Chondrocyte (in vitro differentiated cells): ENCODE measurements around the gene IDH3B. TPM values are rescaled to one million over a fixed set of nuclear protein-coding genes. Genes with fewer than 3 reads are reported as not detected.

Experiments used
- DNase-seq: peaks from one replicate; pipeline ENCODE4 v3.0.0; 2021; ENCODE audit warnings: mixed read lengths, low spot score
- H3K27ac Mint-ChIP-seq: one replicate; pipeline ENCODE4 v1.8.0; 2021; ENCODE audit warnings: mild to moderate bottlenecking, moderate library complexity, mixed read lengths; ENCODE audit not compliant: unreplicated experiment
- H3K27me3 Mint-ChIP-seq: 2 replicates; pipeline ENCODE4 v1.8.0; 2021; ENCODE audit warnings: low read depth, mixed read lengths
- H3K36me3 Mint-ChIP-seq: 2 replicates; pipeline ENCODE4 v1.8.0; 2021; ENCODE audit warnings: low read depth, mixed read lengths
- H3K4me1 Mint-ChIP-seq: 2 replicates; pipeline ENCODE4 v1.8.0; 2021; ENCODE audit warnings: low read depth, mild to moderate bottlenecking, mixed read lengths
- H3K4me3 Mint-ChIP-seq: one replicate; pipeline ENCODE4 v1.8.0; 2021; ENCODE audit warnings: mild to moderate bottlenecking, moderate library complexity, mixed read lengths; ENCODE audit not compliant: unreplicated experiment
- H3K9me3 Mint-ChIP-seq: 2 replicates; pipeline ENCODE4 v1.8.0; 2021; ENCODE audit warnings: low read depth, mixed read lengths
- CTCF ChIP-seq: fragments of 200-600 bp; sonication (generic); IDR thresholded peaks from 2 replicates; pipeline ENCODE4 v1.5.0; 2021; ENCODE audit warnings: antibody characterized with exemption, mild to moderate bottlenecking, moderate library complexity
- total RNA-seq: library from RNA; stranded (reverse); gene quantifications from 3 replicates; pipeline ENCODE4 v1.2.1, GENCODE V29; 2021

The IDH3B gene
- total RNA-seq, 1 donor from 2014 or later, result 57.1 TPM

GRCh38 chr20:2624190-2624589 lies 39.8 kb downstream of the IDH3B start:
- H3K4me1 Mint-ChIP-seq, result no peaks in the 10 kb centered on the region
- H3K36me3 Mint-ChIP-seq, result peaks cover 4% of the 10 kb centered on the region
- H3K9me3 Mint-ChIP-seq, result peaks cover 27% of the 10 kb centered on the region
- no peak for DNase-seq
- peaks cover 10% of the 10 kb centered on the region for H3K27me3 Mint-ChIP-seq
- H3K4me3 Mint-ChIP-seq, result no peak overlapping the region
- H3K27ac Mint-ChIP-seq, result no peak overlapping the region
- no peak for TF ChIP-seq CTCF

DNA sequence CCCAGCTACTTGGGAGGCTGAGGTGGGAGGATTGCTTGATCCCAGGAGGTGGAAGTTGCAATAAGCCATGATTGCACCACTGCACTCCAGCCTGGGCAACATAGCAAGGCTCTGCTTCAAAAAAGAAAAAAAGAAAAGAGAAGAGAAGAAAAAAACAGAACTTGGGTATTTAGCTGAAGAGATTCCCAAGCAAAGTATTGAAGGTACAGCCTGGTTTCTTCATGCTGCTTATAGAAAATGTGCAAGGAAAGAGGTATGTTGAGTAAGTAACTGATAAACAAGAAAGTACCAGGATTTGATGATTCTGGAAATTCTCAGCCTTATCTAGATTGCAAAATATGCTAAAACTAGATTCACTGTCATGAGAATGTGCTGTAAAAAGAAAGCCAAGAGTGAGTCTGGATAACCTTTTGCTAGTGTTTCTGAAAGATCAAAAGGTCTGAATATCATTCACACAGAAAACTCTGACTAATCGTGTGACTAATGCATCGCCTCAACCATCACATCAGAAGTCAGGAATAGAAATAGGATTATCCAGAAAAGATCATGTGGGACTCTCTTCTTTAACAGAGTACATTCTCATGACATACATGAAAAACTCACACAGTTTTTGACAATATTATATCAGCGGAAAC lies 43.9 kb downstream of the IDH3B start:
- Mint-ChIP-seq H3K4me3 (no peak overlapping the region), H3K36me3 (no peaks in the 10 kb centered on the region), H3K4me1 (no peaks in the 10 kb centered on the region), H3K9me3 (peaks cover 12% of the 10 kb centered on the region), H3K27me3 (peaks cover 15% of the 10 kb centered on the region), H3K27ac (no peak overlapping the region)
- no peak for TF ChIP-seq CTCF
- no peak for DNase-seq

DNA sequence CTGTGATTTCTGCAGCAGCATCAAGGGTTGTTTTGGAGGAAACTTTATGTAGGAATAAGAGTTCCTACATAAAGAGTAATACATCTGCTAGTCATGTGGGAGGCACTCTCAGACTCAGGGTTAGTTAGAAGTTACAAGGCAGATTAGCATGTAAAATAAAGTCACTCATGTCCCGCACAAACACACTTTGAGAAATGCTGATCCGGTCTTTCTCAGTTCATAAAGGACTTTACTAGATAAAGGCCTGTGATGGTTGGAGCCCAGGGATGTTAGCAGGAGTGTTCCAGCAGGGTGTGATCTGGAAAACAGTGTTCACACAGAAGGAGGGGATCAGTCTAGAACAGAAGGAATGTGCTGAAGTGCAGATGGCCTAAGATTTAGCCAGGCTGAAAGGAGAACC lies 44.7 kb downstream of the IDH3B start:
- Mint-ChIP-seq H3K27me3 (peaks cover 15% of the 10 kb centered on the region), H3K4me3 (no peak overlapping the region)

GRCh38 chr20:2618815-2619214 lies 45.2 kb downstream of the IDH3B start:
- no peak for DNase-seq
- no peaks in the 10 kb centered on the region for H3K36me3 Mint-ChIP-seq
- TF ChIP-seq CTCF, result no peak
- peaks cover 12% of the 10 kb centered on the region for H3K27me3 Mint-ChIP-seq
- H3K4me1 Mint-ChIP-seq, result no peaks in the 10 kb centered on the region
- H3K9me3 Mint-ChIP-seq, result peaks cover 11% of the 10 kb centered on the region
- no peak overlapping the region for H3K4me3 Mint-ChIP-seq
- H3K27ac Mint-ChIP-seq, result no peak overlapping the region

More for the DNA sequence above, 44.7 kb downstream of the IDH3B start:
- Mint-ChIP-seq H3K27ac (no peak overlapping the region), H3K36me3 (no peaks in the 10 kb centered on the region), H3K9me3 (peaks cover 11% of the 10 kb centered on the region), H3K4me1 (no peaks in the 10 kb centered on the region)
- no peak for TF ChIP-seq CTCF
- DNase-seq, result no peak

DNA sequence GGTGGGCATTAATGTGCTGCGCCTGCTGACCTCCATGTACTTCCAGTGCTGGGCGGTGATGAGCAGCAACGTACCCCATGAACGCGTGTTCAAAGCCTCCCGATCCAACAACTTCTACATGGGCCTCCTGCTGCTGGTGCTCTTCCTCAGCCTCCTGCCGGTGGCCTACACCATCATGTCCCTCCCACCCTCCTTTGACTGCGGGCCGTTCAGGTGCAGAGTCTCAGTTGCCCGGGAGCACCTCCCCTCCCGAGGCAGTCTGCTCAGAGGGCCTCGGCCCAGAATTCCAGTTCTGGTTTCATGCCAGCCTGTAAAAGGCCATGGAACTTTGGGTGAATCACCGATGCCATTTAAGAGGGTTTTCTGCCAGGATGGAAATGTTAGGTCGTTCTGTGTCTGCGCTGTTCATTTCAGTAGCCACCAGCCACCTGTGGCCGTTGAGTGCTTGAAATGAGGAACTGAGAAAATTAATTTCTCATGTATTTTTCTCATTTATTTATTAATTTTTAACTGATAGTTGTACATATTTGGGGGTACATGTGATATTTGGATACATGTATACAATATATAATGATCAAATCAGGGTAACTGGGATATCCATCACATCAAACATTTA lies 46.8 kb downstream of the IDH3B start:
- Mint-ChIP-seq H3K4me3 (no peak overlapping the region), H3K27me3 (peaks cover 12% of the 10 kb centered on the region), H3K36me3 (no peaks in the 10 kb centered on the region), H3K27ac (no peak overlapping the region), H3K4me1 (no peaks in the 10 kb centered on the region), H3K9me3 (peaks cover 11% of the 10 kb centered on the region)
- TF ChIP-seq CTCF, result no peak
- no peak for DNase-seq
